NCI-H510A treated with DMSO at 0.1 percent for 48 hours (cell line): ENCODE measurements around the gene NOX3.
"Not testable (repeated sequence)": the region's sequence is repeated elsewhere in the genome, so short reads cannot be mapped to it uniquely, and the experiment has no call there.

Source experiments
- DNase-seq: peaks from one replicate; lab custom pipeline; 2025; lab: John Stamatoyannopoulos, UW

Gene NOX3

GRCh38 chr6:155455766-155456165 is at the start of gene NOX3:
Gene NOX3, minus strand, starts transcription at chr6:155455839. Its CDS starts 39 bp downstream, at chr6:155455800.
- no peak for DNase-seq

- DNase-seq: no peak
Observed at GRCh38 chr6:155504848-155505607, 49.4 kb upstream of the NOX3 start.

GRCh38 chr6:155502393-155502792 is 46.8 kb upstream of the NOX3 start:
- no peak for DNase-seq

- DNase-seq: no peak
Observed at GRCh38 chr6:155499574-155499973, 43.9 kb upstream of the NOX3 start.

- no peak for DNase-seq
Observed at GRCh38 chr6:155498370-155498769, 42.7 kb upstream of the NOX3 start.

GRCh38 chr6:155497273-155497672 is 41.6 kb upstream of the NOX3 start:
- no peak for DNase-seq

- no peak for DNase-seq
Observed at GRCh38 chr6:155495011-155495768, 39.6 kb upstream of the NOX3 start.

GRCh38 chr6:155493694-155494143 is 38.1 kb upstream of the NOX3 start:
- no peak for DNase-seq

- no peak for DNase-seq
Observed at GRCh38 chr6:155493026-155493693, 37.5 kb upstream of the NOX3 start.

- DNase-seq: no peak
Observed at GRCh38 chr6:155492061-155492735, 36.6 kb upstream of the NOX3 start.

- DNase-seq: no peak
Observed at GRCh38 chr6:155491421-155491820, 35.8 kb upstream of the NOX3 start.

- not testable (repeated sequence) for DNase-seq
Observed at GRCh38 chr6:155488197-155488596, 32.6 kb upstream of the NOX3 start.

- DNase-seq: no peak
Observed at GRCh38 chr6:155487371-155488130, 31.9 kb upstream of the NOX3 start.

- no peak for DNase-seq
Observed at GRCh38 chr6:155486721-155487294, 31.2 kb upstream of the NOX3 start.

GRCh38 chr6:155485756-155486155 is 30.1 kb upstream of the NOX3 start:
- DNase-seq: no peak

GRCh38 chr6:155483858-155484257 is 28.2 kb upstream of the NOX3 start:
- DNase-seq: no peak

- no peak for DNase-seq
Observed at GRCh38 chr6:155481215-155481614, 25.6 kb upstream of the NOX3 start.

- DNase-seq: no peak
Observed at GRCh38 chr6:155473741-155474140, 18.1 kb upstream of the NOX3 start.

- DNase-seq: no peak
Observed at GRCh38 chr6:155472886-155473285, 17.2 kb upstream of the NOX3 start.

- not testable (repeated sequence) for DNase-seq
Observed at GRCh38 chr6:155470979-155471616, 15.5 kb upstream of the NOX3 start.
